GM19238 (cell line): ENCODE results near the gene KIF13A.
"Not testable (repeated sequence)": the region's sequence is repeated elsewhere in the genome, so short reads cannot be mapped to it uniquely, and the experiment has no call there.

Experiments
- DNase-seq: peaks from one replicate; pipeline ENCODE4 v3.0.0; 2011; ENCODE audit warnings: low spot score; ENCODE audit not compliant: insufficient read length

KIF13A gene

GRCh38 chr6:17935188-17936149 is 52.0 kb downstream of the KIF13A start:
- no peak for DNase-seq

- DNase-seq = no peak
Measured at GRCh38 chr6:17933716-17934115, 53.7 kb downstream of the KIF13A start.

GRCh38 chr6:17932330-17932852 is 55.0 kb downstream of the KIF13A start:
- no peak for DNase-seq

GRCh38 chr6:17931227-17931626 is 56.2 kb downstream of the KIF13A start:
- no peak for DNase-seq

GRCh38 chr6:17930321-17930993 is 57.0 kb downstream of the KIF13A start:
- DNase-seq = no peak

GRCh38 chr6:17928514-17929430 is 58.7 kb downstream of the KIF13A start:
- no peak for DNase-seq

GRCh38 chr6:17927705-17928104 is 59.7 kb downstream of the KIF13A start:
- no peak for DNase-seq

- no peak for DNase-seq
Measured at GRCh38 chr6:17923401-17923863, 64.0 kb downstream of the KIF13A start.

GRCh38 chr6:17921454-17921853 is 66.0 kb downstream of the KIF13A start:
- no peak for DNase-seq

GRCh38 chr6:17919496-17919895 is 67.9 kb downstream of the KIF13A start:
- no peak for DNase-seq

GRCh38 chr6:17917837-17918763 is 69.3 kb downstream of the KIF13A start:
- DNase-seq = no peak

- no peak for DNase-seq
Measured at GRCh38 chr6:17914651-17915050, 72.8 kb downstream of the KIF13A start.

- DNase-seq = no peak
Measured at GRCh38 chr6:17912521-17912920, 74.9 kb downstream of the KIF13A start.

- DNase-seq = not testable (repeated sequence)
Measured at GRCh38 chr6:17911656-17912055, 75.8 kb downstream of the KIF13A start.

- no peak for DNase-seq
Measured at GRCh38 chr6:17910189-17910588, 77.2 kb downstream of the KIF13A start.

GRCh38 chr6:17908831-17909230 is 78.6 kb downstream of the KIF13A start:
- DNase-seq = no peak

- DNase-seq = no peak
Measured at GRCh38 chr6:17907406-17908229, 79.8 kb downstream of the KIF13A start.

- DNase-seq = no peak
Measured at GRCh38 chr6:17905611-17906592, 81.5 kb downstream of the KIF13A start.
